ENCODE data around the gene RILP. TPM values are rescaled to one million over a fixed set of nuclear protein-coding genes. Genes with fewer than 3 reads are reported as not detected.
A peak's percentile ranks its signal among the peaks of the same experiment; 100 is the strongest.

RILP gene
- total RNA-seq, 2 donors from 2014 or later, result 38.6 to 60.7 TPM

DNA sequence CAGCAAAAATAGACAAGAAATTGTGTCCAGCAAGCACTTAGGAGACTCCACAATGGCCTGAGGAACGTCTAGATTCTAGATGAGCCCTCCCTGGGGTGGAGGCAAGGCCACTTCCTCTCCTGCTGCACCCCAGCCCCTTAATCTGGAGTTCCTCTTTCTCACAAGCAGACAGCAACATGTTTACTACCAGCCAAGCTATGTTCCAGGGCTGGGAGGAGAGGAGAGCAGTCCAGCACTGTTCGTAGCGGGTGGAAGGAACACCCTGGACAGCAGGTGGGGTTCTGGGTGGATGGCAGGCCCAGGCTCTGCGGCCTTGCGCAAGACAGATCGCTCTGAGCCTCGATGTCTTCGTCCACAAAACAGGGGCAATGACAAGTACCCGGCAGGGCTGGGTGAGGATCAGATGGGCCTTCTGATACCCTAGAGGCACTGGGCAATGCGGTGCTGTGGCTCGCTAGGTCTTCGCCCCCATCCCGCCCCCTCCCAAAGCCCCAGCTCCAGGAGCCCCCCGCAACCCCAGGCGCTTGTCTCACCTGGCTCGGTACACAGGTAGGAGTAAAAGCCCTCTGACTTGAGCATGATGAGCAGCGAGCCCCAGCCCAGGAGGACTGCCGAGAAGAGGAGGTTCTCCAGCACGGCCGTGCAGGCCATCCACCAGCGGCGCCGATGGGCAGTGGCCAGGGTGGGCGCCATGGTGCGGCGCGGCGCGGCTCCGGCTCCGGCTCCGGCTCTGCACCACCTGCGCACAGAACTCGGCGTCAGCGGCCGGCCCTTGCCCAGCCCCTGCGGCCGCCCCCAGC lies 22.3 kb downstream of the RILP start:
- no peaks in the 10 kb centered on the region for H3K27me3 ChIP-seq
- no peak for DNase-seq (ENCODE audit: low spot score)
- peaks cover 0 to 21% of the 10 kb centered on the region in 2 donors for H3K4me1 ChIP-seq
- H3K27ac ChIP-seq, result peak overlapping the region; percentile 81 to 94
- peak overlapping the region; percentile 55 to 83 for H3K4me3 ChIP-seq
- H3K9me3 ChIP-seq, result no peaks in the 10 kb centered on the region
- H3K36me3 ChIP-seq, result no peaks in the 10 kb centered on the region
- TF ChIP-seq, protein P1, sequence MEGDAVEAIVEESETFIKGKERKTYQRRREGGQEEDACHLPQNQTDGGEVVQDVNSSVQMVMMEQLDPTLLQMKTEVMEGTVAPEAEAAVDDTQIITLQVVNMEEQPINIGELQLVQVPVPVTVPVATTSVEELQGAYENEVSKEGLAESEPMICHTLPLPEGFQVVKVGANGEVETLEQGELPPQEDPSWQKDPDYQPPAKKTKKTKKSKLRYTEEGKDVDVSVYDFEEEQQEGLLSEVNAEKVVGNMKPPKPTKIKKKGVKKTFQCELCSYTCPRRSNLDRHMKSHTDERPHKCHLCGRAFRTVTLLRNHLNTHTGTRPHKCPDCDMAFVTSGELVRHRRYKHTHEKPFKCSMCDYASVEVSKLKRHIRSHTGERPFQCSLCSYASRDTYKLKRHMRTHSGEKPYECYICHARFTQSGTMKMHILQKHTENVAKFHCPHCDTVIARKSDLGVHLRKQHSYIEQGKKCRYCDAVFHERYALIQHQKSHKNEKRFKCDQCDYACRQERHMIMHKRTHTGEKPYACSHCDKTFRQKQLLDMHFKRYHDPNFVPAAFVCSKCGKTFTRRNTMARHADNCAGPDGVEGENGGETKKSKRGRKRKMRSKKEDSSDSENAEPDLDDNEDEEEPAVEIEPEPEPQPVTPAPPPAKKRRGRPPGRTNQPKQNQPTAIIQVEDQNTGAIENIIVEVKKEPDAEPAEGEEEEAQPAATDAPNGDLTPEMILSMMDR (IDR thresholded peaks at IDR 0.05), result no peak

DNA sequence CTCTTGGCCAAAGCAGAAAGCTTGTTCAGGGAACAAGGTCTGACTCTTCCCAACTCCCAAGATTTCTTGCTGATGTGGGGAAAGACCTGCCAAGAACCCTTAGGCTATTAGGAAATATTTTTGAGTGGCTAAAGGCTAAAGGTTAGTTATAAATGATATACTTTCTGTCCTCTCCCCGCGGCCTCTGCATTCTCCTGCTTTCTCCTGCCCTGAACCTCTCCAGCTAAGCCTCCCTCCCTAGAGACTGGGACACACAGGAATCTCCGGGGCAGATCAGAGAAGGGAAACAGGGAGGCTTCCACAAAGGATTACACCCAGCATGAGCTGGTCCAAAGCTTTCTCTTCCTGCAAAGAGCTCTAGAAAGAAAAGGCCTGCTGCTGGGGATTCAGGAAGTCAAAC lies 23.3 kb downstream of the RILP start:
- H3K27ac ChIP-seq, result peak overlapping the region in 1 of 2 donors; percentile 16
- no peak for DNase-seq (ENCODE audit: low spot score)
- no peaks in the 10 kb centered on the region for H3K9me3 ChIP-seq
- H3K27me3 ChIP-seq, result no peaks in the 10 kb centered on the region
- no peaks in the 10 kb centered on the region for H3K36me3 ChIP-seq
- no peak overlapping the region for H3K4me3 ChIP-seq
- peaks cover 0 to 21% of the 10 kb centered on the region in 2 donors for H3K4me1 ChIP-seq
- TF ChIP-seq, protein P1 (IDR thresholded peaks at IDR 0.05), result no peak

DNA sequence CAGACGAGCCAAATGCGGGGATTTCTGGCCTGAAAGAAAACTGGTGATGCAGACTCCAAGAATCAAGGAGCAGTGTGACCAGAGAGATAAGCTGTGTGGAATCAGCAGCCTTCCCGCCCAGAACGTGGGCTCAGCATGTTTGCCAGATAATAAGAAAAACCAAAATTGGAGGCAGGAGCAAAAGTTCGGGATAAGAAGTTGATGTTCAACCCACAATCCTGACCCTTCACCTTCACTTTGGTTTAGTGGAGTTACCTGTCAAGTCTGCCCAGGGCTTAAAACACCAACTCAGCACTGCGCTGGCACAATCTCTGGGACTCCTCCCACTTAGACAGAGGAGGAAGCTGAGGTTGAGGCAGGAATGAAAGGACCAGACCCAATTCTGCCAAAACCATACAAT lies 24.1 kb downstream of the RILP start:
- H3K27ac ChIP-seq, result no peak overlapping the region
- DNase-seq (ENCODE audit: low spot score), result no peak

DNA sequence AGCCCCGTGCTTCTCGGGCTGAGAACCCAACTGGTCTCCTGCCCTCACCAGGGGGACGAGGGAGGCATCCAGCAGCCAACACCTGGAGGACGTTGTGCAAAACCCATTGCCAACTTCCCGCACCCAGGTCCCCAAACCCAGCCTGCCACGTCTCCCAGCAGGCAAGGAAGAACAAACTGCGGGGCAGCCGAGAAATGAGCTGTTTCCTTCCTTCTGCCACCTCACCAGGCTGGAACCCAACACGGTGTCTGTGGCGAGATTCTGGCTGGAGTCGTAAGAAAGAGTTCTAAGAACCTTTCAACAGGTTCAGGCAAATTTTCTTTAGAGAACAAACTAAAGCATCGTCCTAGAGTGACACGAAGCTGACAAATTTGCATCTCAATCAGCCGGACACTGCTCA lies 24.6 kb downstream of the RILP start:
- Histone ChIP-seq H3K36me3 (no peaks in the 10 kb centered on the region), H3K4me3 (no peak overlapping the region), H3K27ac (no peak overlapping the region), H3K9me3 (no peaks in the 10 kb centered on the region), H3K4me1 (peaks cover 0 to 18% of the 10 kb centered on the region in 2 donors), H3K27me3 (no peaks in the 10 kb centered on the region)
- DNase-seq (ENCODE audit: low spot score), result no peak
- TF ChIP-seq, protein P1 (IDR thresholded peaks at IDR 0.05), result no peak

More for the DNA sequence above, 24.1 kb downstream of the RILP start:
- H3K4me3 ChIP-seq, result no peak overlapping the region
- H3K36me3 ChIP-seq, result no peaks in the 10 kb centered on the region
- no peaks in the 10 kb centered on the region for H3K9me3 ChIP-seq
- H3K27me3 ChIP-seq, result no peaks in the 10 kb centered on the region
- peaks cover 0 to 21% of the 10 kb centered on the region in 2 donors for H3K4me1 ChIP-seq
- TF ChIP-seq, protein P1 (IDR thresholded peaks at IDR 0.05), result no peak

DNA sequence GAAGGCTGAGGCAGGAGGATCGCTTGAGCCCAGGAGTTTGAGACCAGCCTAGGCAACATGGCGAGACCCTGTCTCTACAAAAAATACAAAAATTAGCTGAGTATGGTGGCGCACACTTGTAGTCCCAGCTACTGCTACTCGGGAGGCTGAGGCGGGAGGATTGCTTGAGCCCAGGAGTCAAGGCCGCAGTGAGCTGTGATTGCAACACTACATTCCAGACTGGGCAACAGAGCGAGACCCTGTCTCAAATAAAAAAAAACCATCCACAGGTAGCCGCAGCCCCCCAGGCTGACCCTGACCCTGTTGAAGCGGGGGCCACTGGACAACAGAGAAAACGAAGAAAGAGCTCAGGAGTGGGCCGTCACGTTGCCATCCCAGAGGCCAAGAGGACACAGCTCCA lies 25.0 kb downstream of the RILP start:
- Histone ChIP-seq H3K4me1 (peaks cover 0 to 14% of the 10 kb centered on the region in 2 donors), H3K36me3 (no peaks in the 10 kb centered on the region), H3K4me3 (no peak overlapping the region), H3K9me3 (no peaks in the 10 kb centered on the region), H3K27ac (no peak overlapping the region), H3K27me3 (no peaks in the 10 kb centered on the region)
- TF ChIP-seq, protein P1 (IDR thresholded peaks at IDR 0.05), result no peak
- DNase-seq (ENCODE audit: low spot score), result no peak
